ENCODE measurements around the gene GEMIN4. TPM values are rescaled to one million over a fixed set of nuclear protein-coding genes. Genes with fewer than 3 reads are reported as not detected.

Gene GEMIN4
- total RNA-seq, 1 donor from 2014 or later: 71.4 TPM

GRCh38 chr17:696369-696768, 55.7 kb downstream of the GEMIN4 start:
- Mint-ChIP-seq H3K4me3 (no peak overlapping the region), H3K27ac (no peak overlapping the region), H3K9me3 (no peaks in the 10 kb centered on the region), H3K4me1 (peaks cover 2% of the 10 kb centered on the region), H3K27me3 (no peaks in the 10 kb centered on the region), H3K36me3 (ENCODE audit: low read depth) (peaks cover 38% of the 10 kb centered on the region)
- no peak for DNase-seq
- intact Hi-C loops (cut with micrococcal nuclease): no loop called here

Other genes with a start within 250 kb of the GEMIN4 start
- 88.9 and 90.6 TPM in 2 replicates for gene VPS53, start 37.4 kb downstream of the GEMIN4 start, total RNA-seq
- 42.3 and 43.1 TPM in 2 replicates for gene TLCD3A, start 19.7 kb downstream of the GEMIN4 start, total RNA-seq
- 82.4 and 83.2 TPM in 2 replicates for gene GLOD4, start 30.0 kb upstream of the GEMIN4 start, total RNA-seq
- gene MRM3, start 30.1 kb upstream of the GEMIN4 start, total RNA-seq: 32.5 and 33.1 TPM in 2 replicates
- gene NXN, start 227.5 kb upstream of the GEMIN4 start, total RNA-seq: 0.14 and 0.28 TPM in 2 replicates
- gene TIMM22, start 244.9 kb upstream of the GEMIN4 start, total RNA-seq: 14.7 and 15.7 TPM in 2 replicates